BLaER1 treated with 17β-estradiol and CSF1 and Interleukin-3, amounts not matched to agents 10 nM and 100 nM (cell line): ENCODE results near the gene ATP2B3.
A peak's percentile ranks its signal among the peaks of the same experiment; 100 is the strongest.

Experiments used
- H3K27ac ChIP-seq, 11 experiments: shearing (Covaris generic); formaldehyde crosslinking; 2 replicates each; pipeline ENCODE4 v1.8.1; 2022
- H3K27me3 ChIP-seq, 11 experiments: shearing (Covaris generic); formaldehyde crosslinking; 2 replicates each; pipeline ENCODE4 v1.8.1; 2022
- H3K36me3 ChIP-seq, 11 experiments: shearing (Covaris generic); formaldehyde crosslinking; 2 replicates each; pipeline ENCODE4 v1.8.1; 2022
- H3K4me1 ChIP-seq, 10 experiments: shearing (Covaris generic); formaldehyde crosslinking; 2 replicates each; pipeline ENCODE4 v1.8.1; 2022
- H3K4me2 ChIP-seq, 11 experiments: shearing (Covaris generic); formaldehyde crosslinking; 2 replicates each; pipeline ENCODE4 v1.8.1; 2022
- H3K4me3 ChIP-seq, 10 experiments: shearing (Covaris generic); formaldehyde crosslinking; 2 replicates each; pipeline ENCODE4 v1.8.1; 2022
- H3K9ac ChIP-seq, 11 experiments: shearing (Covaris generic); formaldehyde crosslinking; 2 replicates each; pipeline ENCODE4 v1.8.1; 2022
- H3K9me3 ChIP-seq, 11 experiments: shearing (Covaris generic); formaldehyde crosslinking; replicated peaks in 1 of 11; 2 replicates each; pipeline ENCODE4 v1.8.1; 2022
- H4K20me1 ChIP-seq, 11 experiments: shearing (Covaris generic); formaldehyde crosslinking; 2 replicates each; pipeline ENCODE4 v1.8.1; 2022
- Cebpa-rat ChIP-seq, 11 experiments: shearing (Covaris generic); IDR thresholded peaks; 2 replicates each; pipeline ENCODE4 v1.8.1; 2022

ATP2B3 gene

GRCh38 chrX:153595387-153595786, 77.9 kb downstream of the ATP2B3 start:
- H4K20me1 ChIP-seq: peaks cover 18 to 85% (median 64%) of the 10 kb centered on the region in 11 experiments; a peak in 19 of 22 replicates
- H3K4me2 ChIP-seq: peak overlapping the region in 7 of 11 experiments; percentile 69 to 78 (median 74); a peak in 9 of 22 replicates
- no peak overlapping the region for H3K4me3 ChIP-seq
- H3K27me3 ChIP-seq: peaks cover 38 to 88% (median 75%) of the 10 kb centered on the region in 11 experiments
- H3K4me1 ChIP-seq: peaks cover 22 to 42% (median 37%) of the 10 kb centered on the region in 10 experiments
- H3K9me3 ChIP-seq: peaks cover 0 to 19% (median 8%) of the 10 kb centered on the region in 11 experiments; a peak in 10 of 22 replicates
- H3K27ac ChIP-seq: no peak overlapping the region
- H3K9ac ChIP-seq: no peak overlapping the region
- no peak for TF ChIP-seq Cebpa-rat (IDR thresholded peaks at IDR 0.05)
- peaks cover 33 to 57% (median 49%) of the 10 kb centered on the region in 11 experiments for H3K36me3 ChIP-seq

DNA sequence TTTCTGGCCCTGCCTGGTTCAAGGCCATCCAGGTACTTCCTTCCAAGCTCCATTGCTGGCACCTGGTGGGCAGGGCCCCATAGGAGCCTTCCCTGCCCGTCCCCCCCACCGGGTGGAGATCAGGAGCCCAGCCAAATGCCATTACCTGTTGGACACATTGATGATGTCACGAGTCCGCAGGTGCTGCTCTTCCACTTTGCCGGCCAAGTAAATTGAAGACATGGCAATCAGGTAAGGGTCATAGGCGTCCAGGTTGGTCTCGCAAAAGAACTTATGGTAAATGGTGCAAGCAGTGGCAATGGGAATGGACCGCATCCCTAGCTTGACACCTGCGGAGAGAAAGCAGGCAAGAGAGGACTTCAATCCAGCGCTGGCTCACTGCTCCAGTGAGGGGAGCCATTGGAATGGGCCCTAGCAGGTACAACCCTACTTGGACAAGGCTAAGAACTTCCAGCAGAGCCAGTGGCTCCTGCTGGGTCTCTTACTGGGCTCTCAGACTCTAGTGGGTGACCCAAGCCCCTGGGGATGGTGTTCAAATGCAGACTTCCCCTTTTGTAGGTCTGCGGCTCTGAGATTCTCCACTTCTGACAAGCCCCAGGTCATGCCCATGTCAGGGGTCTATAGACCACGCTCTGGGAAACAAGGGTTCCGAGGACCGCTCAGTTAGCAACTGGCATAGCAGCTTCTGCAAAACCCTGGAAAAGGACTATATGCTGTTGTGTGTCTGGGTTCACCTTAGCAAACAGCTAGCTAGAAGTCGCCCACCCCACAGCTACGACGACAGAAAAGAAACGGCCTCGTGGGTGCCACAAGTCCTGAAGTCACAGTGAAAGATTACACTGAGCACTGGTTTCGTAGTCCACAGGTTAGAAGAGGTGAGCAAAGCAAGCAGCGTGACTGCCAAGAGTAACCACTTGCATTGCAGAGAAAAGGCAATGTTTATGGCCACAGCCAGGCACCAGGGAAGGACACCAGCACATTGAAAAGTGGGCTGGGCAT, 78.7 kb downstream of the ATP2B3 start:
- Histone ChIP-seq H3K4me2 (peak overlapping the region; percentile 69 to 81 (median 76)), H3K36me3 (peaks cover 33 to 49% (median 42%) of the 10 kb centered on the region in 11 experiments), H3K4me3 (no peak overlapping the region), H4K20me1 (peaks cover 18 to 85% (median 64%) of the 10 kb centered on the region in 11 experiments; a peak in 19 of 22 replicates), H3K4me1 (peaks cover 30 to 50% (median 45%) of the 10 kb centered on the region in 10 experiments), H3K9me3 (peaks cover 0 to 19% (median 8%) of the 10 kb centered on the region in 11 experiments; a peak in 10 of 22 replicates), H3K27ac (no peak overlapping the region), H3K9ac (no peak overlapping the region), H3K27me3 (peaks cover 36 to 87% (median 75%) of the 10 kb centered on the region in 11 experiments)
- TF ChIP-seq Cebpa-rat (IDR thresholded peaks at IDR 0.05): no peak

DNA sequence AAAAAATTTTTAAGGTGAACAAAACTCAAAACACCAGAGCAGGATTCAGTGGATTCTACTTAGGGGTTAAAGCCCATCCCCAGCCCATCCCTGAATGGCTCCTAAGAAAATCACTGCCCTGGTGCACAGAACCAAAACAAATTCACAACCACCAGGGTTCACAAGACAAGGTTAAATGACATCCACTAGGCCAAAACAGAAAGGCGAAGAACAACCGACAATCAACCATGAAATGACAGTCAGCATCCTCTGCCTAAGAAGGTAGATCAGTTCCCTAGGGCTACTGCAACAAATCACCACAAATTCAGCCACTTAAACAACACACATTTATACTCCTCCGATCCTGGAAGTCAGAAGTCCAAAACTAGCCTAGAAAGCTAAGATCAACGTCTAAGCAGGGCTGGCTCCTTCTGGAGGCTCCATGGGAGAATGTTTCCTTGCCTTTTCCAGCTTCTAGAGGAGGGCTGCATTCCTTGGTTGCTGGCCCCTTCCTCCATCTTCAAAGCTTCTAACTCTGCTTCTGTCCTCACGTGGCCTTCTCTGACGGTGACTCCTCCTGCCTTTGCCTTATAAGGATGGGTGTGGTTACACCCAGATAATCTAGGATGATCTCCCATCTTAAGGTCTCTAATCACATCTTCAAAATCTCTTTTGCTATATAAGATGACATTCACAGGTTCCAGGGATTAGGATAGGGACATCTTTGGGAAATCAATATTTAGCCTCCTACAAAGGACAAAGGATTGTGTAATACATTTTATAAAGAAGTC, 79.7 kb downstream of the ATP2B3 start:
- Histone ChIP-seq H3K4me3 (peak overlapping the region in 8 of 10 experiments; percentile 70 to 84 (median 76); a peak in 10 of 20 replicates), H4K20me1 (peaks cover 18 to 75% (median 60%) of the 10 kb centered on the region in 11 experiments; a peak in 19 of 22 replicates), H3K27me3 (peaks cover 32 to 87% (median 75%) of the 10 kb centered on the region in 11 experiments), H3K4me1 (peaks cover 30 to 50% (median 45%) of the 10 kb centered on the region in 10 experiments), H3K4me2 (peak overlapping the region; percentile 69 to 81 (median 76)), H3K36me3 (peaks cover 29 to 39% (median 35%) of the 10 kb centered on the region in 11 experiments), H3K9ac (no peak overlapping the region), H3K27ac (no peak overlapping the region), H3K9me3 (peaks cover 0 to 19% (median 8%) of the 10 kb centered on the region in 11 experiments; a peak in 10 of 22 replicates)
- TF ChIP-seq Cebpa-rat (IDR thresholded peaks at IDR 0.05): no peak

DNA sequence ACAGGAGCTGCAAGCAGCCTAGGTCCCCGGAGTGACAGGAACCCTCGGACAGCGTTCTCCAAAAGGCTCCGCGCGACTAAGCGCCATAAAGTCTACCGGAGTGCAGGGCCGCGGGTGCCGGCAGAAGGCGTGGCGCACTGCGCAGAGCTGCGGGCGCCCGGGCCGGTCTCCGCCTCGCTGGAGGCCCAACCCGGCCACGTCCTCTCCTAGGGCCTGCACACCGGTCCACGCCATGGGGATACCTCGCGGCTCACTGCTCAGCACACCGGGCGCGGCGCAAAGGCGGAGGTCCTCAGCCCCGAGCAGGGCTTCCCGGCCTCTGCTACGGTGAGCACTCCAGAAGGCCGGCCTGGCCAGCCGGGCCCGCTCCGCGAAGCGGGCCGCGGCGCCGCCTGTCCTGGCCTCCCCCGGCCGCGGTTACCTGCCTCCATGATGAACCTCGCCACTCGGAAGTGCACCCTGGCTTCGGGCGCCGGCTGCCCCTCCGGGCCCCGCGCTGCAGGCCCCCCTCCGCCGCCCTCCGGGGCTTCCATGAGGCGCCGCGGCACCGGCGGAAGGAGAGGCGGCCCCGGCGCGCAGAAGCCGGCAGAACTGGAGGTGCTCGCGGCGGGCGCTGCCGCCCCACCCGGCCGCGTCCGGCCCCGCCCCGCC, 81.2 kb downstream of the ATP2B3 start, which contains the start of gene CCNQ:
Gene CCNQ, minus strand, starts transcription at position 599 of the 651 bp plus-strand sequence. Its CDS starts 66 bp downstream, at position 533.
- Histone ChIP-seq H3K27ac (peak within 1 kb of the TSS; percentile 23 to 82 (median 73); a peak in 21 of 22 replicates), H4K20me1 (peaks cover 18 to 60% (median 48%) of the 10 kb centered on the region in 11 experiments; a peak in 19 of 22 replicates), H3K9me3 (peaks cover 0 to 19% (median 8%) of the 10 kb centered on the region in 11 experiments; a peak in 10 of 22 replicates), H3K9ac (peak within 1 kb of the TSS; percentile 76 to 88 (median 83)), H3K4me3 (peak within 1 kb of the TSS; percentile 70 to 84 (median 76)), H3K27me3 (peaks cover 35 to 87% (median 75%) of the 10 kb centered on the region in 11 experiments), H3K4me1 (peaks cover 30 to 50% (median 47%) of the 10 kb centered on the region in 10 experiments), H3K36me3 (peaks cover 17 to 24% (median 20%) of the 10 kb centered on the region in 11 experiments), H3K4me2 (peak within 1 kb of the TSS; percentile 69 to 86 (median 79))
- no peak for TF ChIP-seq Cebpa-rat (IDR thresholded peaks at IDR 0.05)

- Histone ChIP-seq H3K27me3 (peaks cover 35 to 87% (median 75%) of the 10 kb centered on the region in 11 experiments), H3K9me3 (peaks cover 0 to 19% (median 8%) of the 10 kb centered on the region in 11 experiments; a peak in 10 of 22 replicates), H3K4me1 (peaks cover 37 to 56% (median 53%) of the 10 kb centered on the region in 10 experiments), H3K36me3 (peaks cover 10 to 17% (median 13%) of the 10 kb centered on the region in 11 experiments; a peak in 20 of 22 replicates), H3K4me2 (peak overlapping the region; percentile 60 to 86 (median 79)), H3K4me3 (peak overlapping the region; percentile 66 to 79 (median 72)), H3K27ac (peak overlapping the region; percentile 14 to 75 (median 67); a peak in 20 of 22 replicates), H4K20me1 (peaks cover 18 to 53% (median 42%) of the 10 kb centered on the region in 11 experiments; a peak in 19 of 22 replicates), H3K9ac (peak overlapping the region; percentile 74 to 83 (median 80))
- TF ChIP-seq Cebpa-rat (IDR thresholded peaks at IDR 0.05): no peak
These were observed 82.0 kb downstream of the ATP2B3 start for GRCh38 chrX:153599192-153600031.

GRCh38 chrX:153600032-153600373, 82.6 kb downstream of the ATP2B3 start:
- peaks cover 18 to 47% (median 36%) of the 10 kb centered on the region in 11 experiments; a peak in 19 of 22 replicates for H4K20me1 ChIP-seq
- peak overlapping the region; percentile 74 to 83 (median 80); a peak in 20 of 22 replicates for H3K9ac ChIP-seq
- TF ChIP-seq Cebpa-rat (IDR thresholded peaks at IDR 0.05): no peak
- H3K36me3 ChIP-seq: peaks cover 4 to 11% (median 8%) of the 10 kb centered on the region in 11 experiments; a peak in 16 of 22 replicates
- peak overlapping the region; percentile 60 to 86 (median 79) for H3K4me2 ChIP-seq
- H3K27ac ChIP-seq: peak overlapping the region in 3 of 11 experiments; percentile 62 to 75 (median 67); a peak in 3 of 22 replicates
- peaks cover 0 to 19% (median 8%) of the 10 kb centered on the region in 11 experiments; a peak in 10 of 22 replicates for H3K9me3 ChIP-seq
- peaks cover 41 to 87% (median 75%) of the 10 kb centered on the region in 11 experiments for H3K27me3 ChIP-seq
- peak overlapping the region; percentile 66 to 78 (median 71) for H3K4me3 ChIP-seq
- H3K4me1 ChIP-seq: peaks cover 43 to 61% (median 54%) of the 10 kb centered on the region in 10 experiments
